LHCN-M2 (cell line): ENCODE data around the gene TTBK2. TPM values are rescaled to one million over a fixed set of nuclear protein-coding genes. Genes with fewer than 3 reads are reported as not detected.

ENCODE experiments used
- DNase-seq: peaks from one replicate; pipeline ENCODE4 v3.0.0-alpha.2; 2012; ENCODE audit warnings: low read depth
- total RNA-seq: library from RNA; depleted of rRNA; stranded (reverse); fragments of >200 nt; gene quantifications from 2 replicates; pipeline ENCODE4 v1.2.3, GENCODE V29; 2014; rRNA removed

TTBK2 gene
- total RNA-seq, 1 experiment from 2014 or later: 9.6 TPM

DNA sequence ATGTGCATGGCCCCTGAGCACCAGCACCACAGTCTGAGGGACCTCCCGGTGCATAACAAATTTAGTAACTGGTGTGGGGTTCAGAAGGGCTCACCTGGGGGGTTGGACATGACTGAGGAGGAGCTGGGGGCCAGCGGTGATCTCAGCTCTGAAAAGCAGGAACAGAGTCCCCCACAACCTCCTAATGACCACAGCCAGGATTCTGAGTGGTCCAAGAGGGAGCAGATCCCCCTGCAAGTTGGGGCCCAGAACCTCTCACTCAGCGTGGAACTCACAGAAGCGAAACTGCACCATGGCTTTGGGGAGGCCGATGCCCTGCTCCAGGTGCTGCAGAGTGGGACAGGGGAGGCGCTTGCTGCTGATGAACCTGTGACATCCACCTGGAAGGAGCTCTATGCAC is 226.6 kb downstream of the TTBK2 start:
- DNase-seq: no peak

DNA sequence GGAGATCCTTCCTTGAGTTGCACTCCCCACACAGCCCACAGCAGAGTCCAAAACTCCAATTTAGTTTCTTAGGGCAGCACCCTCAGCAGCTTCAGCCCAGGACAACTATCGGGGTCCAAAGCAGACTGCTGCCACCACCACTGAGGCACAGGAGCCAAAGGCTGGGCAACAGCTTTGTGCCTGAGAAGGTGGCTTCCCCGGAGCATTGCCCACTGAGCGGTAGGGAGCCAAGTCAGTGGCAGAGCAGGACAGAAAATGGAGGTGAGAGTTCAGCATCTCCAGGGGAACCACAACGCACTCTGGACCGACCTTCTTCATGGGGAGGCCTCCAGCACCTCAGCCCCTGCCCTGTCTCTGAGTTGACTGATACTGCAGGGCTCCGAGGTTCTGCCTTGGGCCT is 227.1 kb downstream of the TTBK2 start:
- no peak for DNase-seq

DNA sequence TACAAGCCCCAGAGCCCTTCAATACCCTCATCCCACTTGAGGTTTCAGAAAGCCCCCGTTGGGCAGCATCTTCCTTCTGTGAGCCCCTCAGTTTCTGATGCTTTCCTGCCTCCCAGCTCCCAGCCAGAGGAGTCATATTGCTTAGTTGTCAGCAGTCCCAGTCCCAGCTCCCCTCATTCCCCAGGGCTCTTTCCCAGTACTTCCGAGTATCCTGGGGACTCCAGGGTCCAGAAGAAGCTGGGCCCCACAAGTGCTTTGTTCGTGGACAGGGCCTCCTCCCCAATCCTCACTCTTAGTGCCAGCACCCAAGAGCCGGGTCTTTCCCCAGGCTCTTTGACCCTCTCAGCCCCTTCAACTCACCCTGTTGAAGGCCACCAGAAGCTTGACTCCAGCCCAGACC is 227.6 kb downstream of the TTBK2 start:
- DNase-seq: no peak

DNA sequence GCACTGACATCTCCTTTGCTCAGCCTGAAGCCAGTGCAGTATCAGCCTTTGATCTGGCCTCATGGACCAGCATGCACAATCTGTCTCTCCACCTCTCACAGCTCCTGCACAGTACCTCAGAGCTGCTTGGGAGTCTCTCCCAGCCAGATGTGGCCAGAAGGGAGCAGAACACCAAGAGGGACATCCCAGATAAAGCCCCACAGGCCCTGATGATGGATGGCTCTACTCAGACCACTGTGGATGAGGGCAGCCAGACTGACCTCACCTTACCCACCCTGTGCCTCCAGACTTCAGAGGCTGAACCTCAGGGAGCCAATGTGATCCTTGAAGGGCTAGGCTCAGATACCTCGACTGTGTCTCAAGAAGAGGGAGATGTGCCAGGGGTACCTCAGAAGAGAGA is 228.0 kb downstream of the TTBK2 start:
- no peak for DNase-seq

GRCh38 chr15:42691770-42692169 is 228.8 kb downstream of the TTBK2 start:
- DNase-seq: no peak

- no peak for DNase-seq
These were observed 229.3 kb downstream of the TTBK2 start for GRCh38 chr15:42691308-42691707.

Other genes starting within 250 kb of the TTBK2 start
- 20.0 and 20.1 TPM in 2 replicates for gene CDAN1, start 183.7 kb downstream of the TTBK2 start, total RNA-seq
- 23.0 and 24.7 TPM in 2 replicates for gene UBR1, start 185.3 kb upstream of the TTBK2 start, total RNA-seq
- 5.2 and 5.7 TPM in 2 replicates for gene TMEM62, start 212.8 kb upstream of the TTBK2 start, total RNA-seq